Keratinocyte (primary cell): ENCODE measurements around the gene ZMIZ1.

Experiments used
- EZH2 ChIP-seq: IDR thresholded peaks from one replicate; pipeline ENCODE4 v1.6.1; 2012; ENCODE audit warnings: inconsistent platforms, mild to moderate bottlenecking, low read length, moderate library complexity
- TF ChIP-seq, protein P1 (sequence below), 3 experiments: IDR thresholded peaks in 1 of 3; conservative IDR thresholded peaks in 1 of 3; optimal IDR thresholded peaks in 1 of 3; 2 replicates in 2 of 3; 3 replicates in 1 of 3; pipeline versions ENCODE3 to v1.5.1; 2011; ENCODE audit warnings: low read length in 3 of 3, mild to moderate bottlenecking in 3 of 3, moderate library complexity in 2 of 3, control low read depth in 1 of 3, inconsistent platforms in 1 of 3; ENCODE audit not compliant: insufficient read depth in 2 of 3; ENCODE audit errors: extremely low read depth in 1 of 3

DNA sequence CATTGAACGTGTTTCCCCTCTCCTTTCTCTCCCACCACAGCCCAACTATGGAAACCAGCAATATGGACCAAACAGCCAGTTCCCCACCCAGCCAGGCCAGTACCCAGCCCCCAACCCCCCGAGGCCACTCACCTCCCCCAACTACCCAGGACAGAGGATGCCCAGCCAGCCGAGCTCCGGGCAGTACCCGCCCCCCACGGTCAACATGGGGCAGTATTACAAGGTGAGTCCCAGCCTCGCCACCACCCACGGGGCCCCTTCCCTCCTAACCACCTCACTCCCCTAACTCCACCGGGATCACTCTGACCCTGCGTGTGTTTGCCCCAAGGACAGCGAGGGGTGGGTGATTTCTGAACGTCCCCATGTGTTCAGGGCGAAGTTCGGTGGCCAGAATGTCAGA lies 227.7 kb downstream of the ZMIZ1 start:
- TF ChIP-seq, protein P1, sequence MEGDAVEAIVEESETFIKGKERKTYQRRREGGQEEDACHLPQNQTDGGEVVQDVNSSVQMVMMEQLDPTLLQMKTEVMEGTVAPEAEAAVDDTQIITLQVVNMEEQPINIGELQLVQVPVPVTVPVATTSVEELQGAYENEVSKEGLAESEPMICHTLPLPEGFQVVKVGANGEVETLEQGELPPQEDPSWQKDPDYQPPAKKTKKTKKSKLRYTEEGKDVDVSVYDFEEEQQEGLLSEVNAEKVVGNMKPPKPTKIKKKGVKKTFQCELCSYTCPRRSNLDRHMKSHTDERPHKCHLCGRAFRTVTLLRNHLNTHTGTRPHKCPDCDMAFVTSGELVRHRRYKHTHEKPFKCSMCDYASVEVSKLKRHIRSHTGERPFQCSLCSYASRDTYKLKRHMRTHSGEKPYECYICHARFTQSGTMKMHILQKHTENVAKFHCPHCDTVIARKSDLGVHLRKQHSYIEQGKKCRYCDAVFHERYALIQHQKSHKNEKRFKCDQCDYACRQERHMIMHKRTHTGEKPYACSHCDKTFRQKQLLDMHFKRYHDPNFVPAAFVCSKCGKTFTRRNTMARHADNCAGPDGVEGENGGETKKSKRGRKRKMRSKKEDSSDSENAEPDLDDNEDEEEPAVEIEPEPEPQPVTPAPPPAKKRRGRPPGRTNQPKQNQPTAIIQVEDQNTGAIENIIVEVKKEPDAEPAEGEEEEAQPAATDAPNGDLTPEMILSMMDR (optimal IDR thresholded peaks at IDR 0.05 in 1 of 3, IDR thresholded peaks at IDR 0.05 in 1 of 3, conservative IDR thresholded peaks at IDR 0.05 in 1 of 3; ENCODE audit: extremely low read depth in 1 of 3, insufficient read depth in 2 of 3, low read length in 3 of 3), result no peak
- TF ChIP-seq EZH2, result no peak
